MM.1S (cell line): Measurements from ENCODE around the gene ABCC8.

Experiments used
- CTCF ChIP-seq: fragments of 300-600 bp; sonication (generic); IDR thresholded peaks from 2 replicates; pipeline ENCODE4 v1.5.1; 2016; ENCODE audit warnings: antibody characterized with exemption, low read length, mixed read lengths
- EZH2phosphoT487 ChIP-seq: fragments of 300-600 bp; sonication (generic); IDR thresholded peaks from 2 replicates; pipeline ENCODE4 v1.6.1; 2018; ENCODE audit warnings: antibody characterized with exemption, low read length

- TF ChIP-seq CTCF (no peak), EZH2phosphoT487 (no peak)
Measured at GRCh38 chr11:17393472-17393871, 83.2 kb downstream of the ABCC8 start.
